GM23338 (cell line): ENCODE data around the gene RNU1-3.
"Not testable (repeated sequence)": the region's sequence is repeated elsewhere in the genome, so short reads cannot be mapped to it uniquely, and the experiment has no call there.

Experiments used
- CTCF ChIP-seq, 2 experiments: fragments of 200-600 bp in 1 of 2; sonication (generic) in 1 of 2; conservative IDR thresholded peaks; 2 replicates each; pipeline versions ENCODE4 v1.5.1 to v1.6.1; 2016 to 2017; ENCODE audit warnings: antibody characterized with exemption in 2 of 2, low read depth in 2 of 2, mild to moderate bottlenecking in 2 of 2, moderate library complexity in 1 of 2
- ETS1 ChIP-seq: IDR thresholded peaks from 2 replicates; pipeline ENCODE4 v1.6.1; 2016; ENCODE audit warnings: antibody characterized with exemption
- EZH2 ChIP-seq: fragments of 200-600 bp; sonication (generic); IDR thresholded peaks from one replicate; pipeline ENCODE4 v1.8.0; 2017; ENCODE audit warnings: antibody characterized with exemption, mild to moderate bottlenecking, low read depth; ENCODE audit not compliant: unreplicated experiment
- EZH2phosphoT487 ChIP-seq: fragments of 200-600 bp; sonication (generic); IDR thresholded peaks from one replicate; pipeline ENCODE4 v1.8.1; 2018; ENCODE audit warnings: antibody characterized with exemption; ENCODE audit not compliant: unreplicated experiment
- JUNB ChIP-seq: IDR thresholded peaks from one replicate; pipeline ENCODE4 v1.6.1; 2016; ENCODE audit warnings: antibody characterized with exemption; ENCODE audit not compliant: unreplicated experiment
- POLR2AphosphoS5 ChIP-seq: IDR thresholded peaks from 2 replicates; pipeline ENCODE4 v1.6.1; 2016; ENCODE audit warnings: antibody characterized with exemption, low read depth
- REST ChIP-seq: IDR thresholded peaks from one replicate; pipeline ENCODE4 v1.6.1; 2018; ENCODE audit warnings: antibody characterized with exemption; ENCODE audit not compliant: unreplicated experiment
- ZNF114 ChIP-seq: fragments of 250-450 bp; sonication (Bioruptor Pico); IDR thresholded peaks from 2 replicates; pipeline ENCODE4 v1.5.0; 2020; ENCODE audit warnings: mild to moderate bottlenecking, moderate library complexity
- ZNF462 ChIP-seq: fragments of 250-450 bp; sonication (Bioruptor Pico); IDR thresholded peaks from 2 replicates; pipeline ENCODE4 v1.5.0; 2020; ENCODE audit warnings: mild to moderate bottlenecking, moderate library complexity

- not testable (repeated sequence) for TF ChIP-seq JUNB; CTCF (conservative IDR thresholded peaks at IDR 0.05; ENCODE audit: low read depth in 2 of 2); REST; POLR2AphosphoS5; ETS1; EZH2phosphoT487; EZH2; ZNF114 (CRISPR knock-in tag); ZNF462
Observed at GRCh38 chr1:16703602-16704001, 36.9 kb upstream of the RNU1-3 start.
